Measurements from ENCODE around the gene COL2A1.

Gene COL2A1

GRCh38 chr12:47938093-47938492 lies 66.2 kb downstream of the COL2A1 start:
- no peak overlapping the region for H3K4me3 ChIP-seq (ENCODE audit: low read depth, low read length)
- no peak for DNase-seq (ENCODE audit: low read depth)

- peak; percentile 61 for DNase-seq (ENCODE audit: low read depth)
- no peak overlapping the region for H3K4me3 ChIP-seq (ENCODE audit: low read depth, low read length)
Observed at GRCh38 chr12:47935184-47935583, 69.1 kb downstream of the COL2A1 start.

- DNase-seq (ENCODE audit: low read depth) = no peak
- H3K4me3 ChIP-seq (ENCODE audit: low read depth, low read length) = no peak overlapping the region
Observed at GRCh38 chr12:47931187-47931586, 73.1 kb downstream of the COL2A1 start.

- DNase-seq (ENCODE audit: low read depth) = no peak
- H3K4me3 ChIP-seq (ENCODE audit: low read depth, low read length) = no peak overlapping the region
Observed at GRCh38 chr12:47930634-47931033, 73.6 kb downstream of the COL2A1 start.

GRCh38 chr12:47927346-47927745 lies 76.9 kb downstream of the COL2A1 start:
- DNase-seq (ENCODE audit: low read depth) = no peak
- H3K4me3 ChIP-seq (ENCODE audit: low read depth, low read length) = no peak overlapping the region

Measured in skeletal muscle cell (primary cell).